ENCODE measurements around the gene MARVELD2. TPM values are rescaled to one million over a fixed set of nuclear protein-coding genes. Genes with fewer than 3 reads are reported as not detected.

Gene MARVELD2
- total and polyA plus RNA-seq, 2 of the 13 experiments (the other 11 are each of a cell fraction or from before 2014, with no cell fraction given), result 11.1 to 15.4 TPM

DNA sequence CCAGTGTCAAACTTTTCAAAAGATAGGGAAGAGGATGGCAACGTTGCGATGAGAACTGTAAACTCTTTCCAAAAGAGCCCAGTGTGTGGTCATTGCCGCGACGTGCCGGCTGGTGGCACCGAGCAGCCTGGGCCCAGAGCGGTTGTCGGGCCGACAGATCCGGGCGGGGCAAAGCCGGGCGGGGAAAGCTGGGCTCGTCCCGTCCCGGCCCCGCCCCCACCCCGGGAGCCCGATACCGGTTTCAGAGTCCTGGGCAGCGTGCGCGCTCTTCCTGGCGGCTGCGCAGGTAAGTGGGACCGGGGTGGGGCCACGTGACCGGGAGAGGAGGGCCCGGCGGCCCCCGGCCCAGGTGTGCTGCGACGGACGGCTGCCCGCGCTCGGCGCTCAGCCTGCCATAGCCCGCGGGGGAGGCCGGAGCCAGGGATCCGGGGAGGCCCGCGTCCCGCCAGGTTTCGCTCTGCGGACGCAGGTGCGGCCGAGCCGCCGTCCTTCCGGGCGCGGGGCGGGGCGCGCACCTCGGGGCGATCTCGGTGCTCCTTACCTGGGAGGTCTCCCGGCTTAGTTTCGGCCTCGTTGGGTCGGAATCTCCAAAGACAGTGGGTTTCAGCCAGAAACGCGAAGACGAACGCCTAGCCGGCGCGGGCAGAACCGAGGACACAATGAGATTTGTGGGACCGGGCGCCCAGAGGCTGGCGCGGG, at the start of gene MARVELD2 (continued):
- TF ChIP-seq, protein P1, sequence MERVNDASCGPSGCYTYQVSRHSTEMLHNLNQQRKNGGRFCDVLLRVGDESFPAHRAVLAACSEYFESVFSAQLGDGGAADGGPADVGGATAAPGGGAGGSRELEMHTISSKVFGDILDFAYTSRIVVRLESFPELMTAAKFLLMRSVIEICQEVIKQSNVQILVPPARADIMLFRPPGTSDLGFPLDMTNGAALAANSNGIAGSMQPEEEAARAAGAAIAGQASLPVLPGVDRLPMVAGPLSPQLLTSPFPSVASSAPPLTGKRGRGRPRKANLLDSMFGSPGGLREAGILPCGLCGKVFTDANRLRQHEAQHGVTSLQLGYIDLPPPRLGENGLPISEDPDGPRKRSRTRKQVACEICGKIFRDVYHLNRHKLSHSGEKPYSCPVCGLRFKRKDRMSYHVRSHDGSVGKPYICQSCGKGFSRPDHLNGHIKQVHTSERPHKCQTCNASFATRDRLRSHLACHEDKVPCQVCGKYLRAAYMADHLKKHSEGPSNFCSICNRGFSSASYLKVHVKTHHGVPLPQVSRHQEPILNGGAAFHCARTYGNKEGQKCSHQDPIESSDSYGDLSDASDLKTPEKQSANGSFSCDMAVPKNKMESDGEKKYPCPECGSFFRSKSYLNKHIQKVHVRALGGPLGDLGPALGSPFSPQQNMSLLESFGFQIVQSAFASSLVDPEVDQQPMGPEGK (CRISPR knock-in tag; IDR thresholded peaks at IDR 0.05), result peak; percentile 81
- peak; percentile 68; the same call in 1 of the 2 replicates for TF ChIP-seq ZNF235 (CRISPR knock-in tag; IDR thresholded peaks at IDR 0.05; ENCODE audit: borderline replicate concordance)
- TF ChIP-seq, protein P2, sequence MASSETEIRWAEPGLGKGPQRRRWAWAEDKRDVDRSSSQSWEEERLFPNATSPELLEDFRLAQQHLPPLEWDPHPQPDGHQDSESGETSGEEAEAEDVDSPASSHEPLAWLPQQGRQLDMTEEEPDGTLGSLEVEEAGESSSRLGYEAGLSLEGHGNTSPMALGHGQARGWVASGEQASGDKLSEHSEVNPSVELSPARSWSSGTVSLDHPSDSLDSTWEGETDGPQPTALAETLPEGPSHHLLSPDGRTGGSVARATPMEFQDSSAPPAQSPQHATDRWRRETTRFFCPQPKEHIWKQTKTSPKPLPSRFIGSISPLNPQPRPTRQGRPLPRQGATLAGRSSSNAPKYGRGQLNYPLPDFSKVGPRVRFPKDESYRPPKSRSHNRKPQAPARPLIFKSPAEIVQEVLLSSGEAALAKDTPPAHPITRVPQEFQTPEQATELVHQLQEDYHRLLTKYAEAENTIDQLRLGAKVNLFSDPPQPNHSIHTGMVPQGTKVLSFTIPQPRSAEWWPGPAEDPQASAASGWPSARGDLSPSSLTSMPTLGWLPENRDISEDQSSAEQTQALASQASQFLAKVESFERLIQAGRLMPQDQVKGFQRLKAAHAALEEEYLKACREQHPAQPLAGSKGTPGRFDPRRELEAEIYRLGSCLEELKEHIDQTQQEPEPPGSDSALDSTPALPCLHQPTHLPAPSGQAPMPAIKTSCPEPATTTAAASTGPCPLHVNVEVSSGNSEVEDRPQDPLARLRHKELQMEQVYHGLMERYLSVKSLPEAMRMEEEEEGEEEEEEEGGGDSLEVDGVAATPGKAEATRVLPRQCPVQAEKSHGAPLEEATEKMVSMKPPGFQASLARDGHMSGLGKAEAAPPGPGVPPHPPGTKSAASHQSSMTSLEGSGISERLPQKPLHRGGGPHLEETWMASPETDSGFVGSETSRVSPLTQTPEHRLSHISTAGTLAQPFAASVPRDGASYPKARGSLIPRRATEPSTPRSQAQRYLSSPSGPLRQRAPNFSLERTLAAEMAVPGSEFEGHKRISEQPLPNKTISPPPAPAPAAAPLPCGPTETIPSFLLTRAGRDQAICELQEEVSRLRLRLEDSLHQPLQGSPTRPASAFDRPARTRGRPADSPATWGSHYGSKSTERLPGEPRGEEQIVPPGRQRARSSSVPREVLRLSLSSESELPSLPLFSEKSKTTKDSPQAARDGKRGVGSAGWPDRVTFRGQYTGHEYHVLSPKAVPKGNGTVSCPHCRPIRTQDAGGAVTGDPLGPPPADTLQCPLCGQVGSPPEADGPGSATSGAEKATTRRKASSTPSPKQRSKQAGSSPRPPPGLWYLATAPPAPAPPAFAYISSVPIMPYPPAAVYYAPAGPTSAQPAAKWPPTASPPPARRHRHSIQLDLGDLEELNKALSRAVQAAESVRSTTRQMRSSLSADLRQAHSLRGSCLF (CRISPR knock-in tag; IDR thresholded peaks at IDR 0.05; ENCODE audit: borderline replicate concordance), result no peak
- TF ChIP-seq, protein P3, sequence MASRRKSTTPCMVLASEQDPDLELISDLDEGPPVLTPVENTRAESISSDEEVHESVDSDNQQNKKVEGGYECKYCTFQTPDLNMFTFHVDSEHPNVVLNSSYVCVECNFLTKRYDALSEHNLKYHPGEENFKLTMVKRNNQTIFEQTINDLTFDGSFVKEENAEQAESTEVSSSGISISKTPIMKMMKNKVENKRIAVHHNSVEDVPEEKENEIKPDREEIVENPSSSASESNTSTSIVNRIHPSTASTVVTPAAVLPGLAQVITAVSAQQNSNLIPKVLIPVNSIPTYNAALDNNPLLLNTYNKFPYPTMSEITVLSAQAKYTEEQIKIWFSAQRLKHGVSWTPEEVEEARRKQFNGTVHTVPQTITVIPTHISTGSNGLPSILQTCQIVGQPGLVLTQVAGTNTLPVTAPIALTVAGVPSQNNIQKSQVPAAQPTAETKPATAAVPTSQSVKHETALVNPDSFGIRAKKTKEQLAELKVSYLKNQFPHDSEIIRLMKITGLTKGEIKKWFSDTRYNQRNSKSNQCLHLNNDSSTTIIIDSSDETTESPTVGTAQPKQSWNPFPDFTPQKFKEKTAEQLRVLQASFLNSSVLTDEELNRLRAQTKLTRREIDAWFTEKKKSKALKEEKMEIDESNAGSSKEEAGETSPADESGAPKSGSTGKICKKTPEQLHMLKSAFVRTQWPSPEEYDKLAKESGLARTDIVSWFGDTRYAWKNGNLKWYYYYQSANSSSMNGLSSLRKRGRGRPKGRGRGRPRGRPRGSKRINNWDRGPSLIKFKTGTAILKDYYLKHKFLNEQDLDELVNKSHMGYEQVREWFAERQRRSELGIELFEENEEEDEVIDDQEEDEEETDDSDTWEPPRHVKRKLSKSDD (CRISPR knock-in tag; IDR thresholded peaks at IDR 0.05; ENCODE audit: low read depth), result peak; percentile 17; the same call in 1 of the 2 replicates
- TF ChIP-seq THYN1 (CRISPR knock-in tag; IDR thresholded peaks at IDR 0.05; ENCODE audit: borderline replicate concordance, low read depth), result no peak
- no peak for TF ChIP-seq SSRP1 (CRISPR knock-in tag; IDR thresholded peaks at IDR 0.05)
- TF ChIP-seq MAFG (CRISPR knock-in tag; IDR thresholded peaks at IDR 0.05), result no peak
- TF ChIP-seq, protein P4, sequence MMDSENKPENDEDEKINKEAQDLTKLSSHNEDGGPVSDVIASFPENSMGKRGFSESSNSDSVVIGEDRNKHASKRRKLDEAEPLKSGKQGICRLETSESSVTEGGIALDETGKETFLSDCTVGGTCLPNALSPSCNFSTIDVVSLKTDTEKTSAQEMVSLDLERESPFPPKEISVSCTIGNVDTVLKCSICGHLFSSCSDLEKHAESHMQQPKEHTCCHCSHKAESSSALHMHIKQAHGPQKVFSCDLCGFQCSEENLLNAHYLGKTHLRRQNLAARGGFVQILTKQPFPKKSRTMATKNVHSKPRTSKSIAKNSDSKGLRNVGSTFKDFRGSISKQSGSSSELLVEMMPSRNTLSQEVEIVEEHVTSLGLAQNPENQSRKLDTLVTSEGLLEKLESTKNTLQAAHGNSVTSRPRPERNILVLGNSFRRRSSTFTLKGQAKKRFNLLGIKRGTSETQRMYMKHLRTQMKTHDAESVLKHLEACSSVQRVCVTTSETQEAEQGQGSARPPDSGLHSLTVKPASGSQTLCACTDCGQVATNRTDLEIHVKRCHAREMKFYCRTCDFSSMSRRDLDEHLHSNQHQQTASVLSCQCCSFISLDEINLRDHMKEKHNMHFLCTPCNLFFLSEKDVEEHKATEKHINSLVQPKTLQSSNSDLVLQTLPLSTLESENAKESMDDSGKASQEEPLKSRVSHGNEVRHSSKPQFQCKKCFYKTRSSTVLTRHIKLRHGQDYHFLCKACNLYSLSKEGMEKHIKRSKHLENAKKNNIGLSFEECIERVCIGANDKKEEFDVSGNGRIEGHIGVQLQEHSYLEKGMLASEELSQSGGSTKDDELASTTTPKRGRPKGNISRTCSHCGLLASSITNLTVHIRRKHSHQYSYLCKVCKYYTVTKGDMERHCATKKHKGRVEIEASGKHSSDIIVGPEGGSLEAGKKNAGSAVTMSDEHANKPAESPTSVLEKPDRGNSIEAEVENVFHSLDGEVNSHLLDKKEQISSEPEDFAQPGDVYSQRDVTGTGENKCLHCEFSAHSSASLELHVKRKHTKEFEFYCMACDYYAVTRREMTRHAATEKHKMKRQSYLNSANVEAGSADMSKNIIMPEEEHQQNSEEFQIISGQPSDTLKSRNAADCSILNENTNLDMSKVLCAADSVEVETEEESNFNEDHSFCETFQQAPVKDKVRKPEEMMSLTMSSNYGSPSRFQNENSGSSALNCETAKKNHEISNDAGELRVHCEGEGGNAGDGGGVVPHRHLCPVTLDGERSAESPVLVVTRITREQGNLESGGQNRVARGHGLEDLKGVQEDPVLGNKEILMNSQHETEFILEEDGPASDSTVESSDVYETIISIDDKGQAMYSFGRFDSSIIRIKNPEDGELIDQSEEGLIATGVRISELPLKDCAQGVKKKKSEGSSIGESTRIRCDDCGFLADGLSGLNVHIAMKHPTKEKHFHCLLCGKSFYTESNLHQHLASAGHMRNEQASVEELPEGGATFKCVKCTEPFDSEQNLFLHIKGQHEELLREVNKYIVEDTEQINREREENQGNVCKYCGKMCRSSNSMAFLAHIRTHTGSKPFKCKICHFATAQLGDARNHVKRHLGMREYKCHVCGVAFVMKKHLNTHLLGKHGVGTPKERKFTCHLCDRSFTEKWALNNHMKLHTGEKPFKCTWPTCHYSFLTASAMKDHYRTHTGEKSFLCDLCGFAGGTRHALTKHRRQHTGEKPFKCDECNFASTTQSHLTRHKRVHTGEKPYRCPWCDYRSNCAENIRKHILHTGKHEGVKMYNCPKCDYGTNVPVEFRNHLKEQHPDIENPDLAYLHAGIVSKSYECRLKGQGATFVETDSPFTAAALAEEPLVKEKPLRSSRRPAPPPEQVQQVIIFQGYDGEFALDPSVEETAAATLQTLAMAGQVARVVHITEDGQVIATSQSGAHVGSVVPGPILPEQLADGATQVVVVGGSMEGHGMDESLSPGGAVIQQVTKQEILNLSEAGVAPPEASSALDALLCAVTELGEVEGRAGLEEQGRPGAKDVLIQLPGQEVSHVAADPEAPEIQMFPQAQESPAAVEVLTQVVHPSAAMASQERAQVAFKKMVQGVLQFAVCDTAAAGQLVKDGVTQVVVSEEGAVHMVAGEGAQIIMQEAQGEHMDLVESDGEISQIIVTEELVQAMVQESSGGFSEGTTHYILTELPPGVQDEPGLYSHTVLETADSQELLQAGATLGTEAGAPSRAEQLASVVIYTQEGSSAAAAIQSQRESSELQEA (CRISPR knock-in tag; IDR thresholded peaks at IDR 0.05; ENCODE audit: not compliant biosample characterization), result peak; percentile 80

All from HepG2 (cell line).